Activated naive CD4-positive, alpha-beta T cell treated with anti-CD3 and anti-CD28 coated beads, Interleukin-2, amount 10 ng/mL, durations not matched to agents 7 days and 5 days (primary cell): ENCODE results near the gene EIF3J.
"Not testable (repeated sequence)": the region's sequence is repeated elsewhere in the genome, so short reads cannot be mapped to it uniquely, and the experiment has no call there.

Source experiments
- CTCF ChIA-PET: fragments of 350-600 bp; sonication (Branson Sonifier 250); formaldehyde crosslinking; loops from one replicate; lab custom pipeline; 2021; ENCODE audit warnings: antibody characterized with exemption; lab: Charles Lee
- DNase-seq: peaks from one replicate; pipeline ENCODE4 v3.0.0-alpha.2; 2020
- H3K27ac Mint-ChIP-seq: one replicate; pipeline ENCODE4 v1.8.0; 2021; ENCODE audit warnings: mild to moderate bottlenecking, moderate library complexity, mixed read lengths
- H3K27me3 Mint-ChIP-seq: one replicate; pipeline ENCODE4 v1.8.0; 2021; ENCODE audit warnings: mild to moderate bottlenecking, mixed read lengths
- H3K36me3 Mint-ChIP-seq: one replicate; pipeline ENCODE4 v1.8.0; 2021; ENCODE audit warnings: mixed read lengths
- H3K4me1 Mint-ChIP-seq: one replicate; pipeline ENCODE4 v1.8.0; 2021; ENCODE audit warnings: mixed read lengths
- H3K4me3 Mint-ChIP-seq: one replicate; pipeline ENCODE4 v1.8.0; 2021; ENCODE audit warnings: mild to moderate bottlenecking, moderate library complexity, mixed read lengths
- H3K9me3 Mint-ChIP-seq: one replicate; pipeline ENCODE4 v1.8.0; 2021; ENCODE audit warnings: mixed read lengths

Gene EIF3J

GRCh38 chr15:44550734-44551133 is 13.8 kb downstream of the EIF3J start:
- CTCF ChIA-PET = interaction anchor here (1.0 to 1.1 kb wide), 2 partner anchors 8 to 9 kb away, joined by 3 read pairs; no protein-coding TSS in a partner anchor
- H3K9me3 Mint-ChIP-seq = no peaks in the 10 kb centered on the region
- DNase-seq = no peak
- H3K4me1 Mint-ChIP-seq = peaks cover 32% of the 10 kb centered on the region
- H3K4me3 Mint-ChIP-seq = no peak overlapping the region
- H3K27me3 Mint-ChIP-seq = no peaks in the 10 kb centered on the region
- H3K27ac Mint-ChIP-seq = no peak overlapping the region
- H3K36me3 Mint-ChIP-seq = peaks cover 31% of the 10 kb centered on the region

- CTCF ChIA-PET = interaction anchor here (1.1 to 2.1 kb wide), 2 partner anchors 9 to 18 kb away, joined by 3 to 7 read pairs; partner anchors contain the start of gene EIF3J
- Mint-ChIP-seq H3K9me3 (no peaks in the 10 kb centered on the region), H3K27ac (peak overlapping the region; percentile 79), H3K36me3 (peaks cover 45% of the 10 kb centered on the region), H3K4me1 (peaks cover 27% of the 10 kb centered on the region), H3K27me3 (no peaks in the 10 kb centered on the region), H3K4me3 (no peak overlapping the region)
- DNase-seq = peak; percentile 36
Measured at GRCh38 chr15:44554934-44555723, 18.2 kb downstream of the EIF3J start.

GRCh38 chr15:44560926-44561325 is 24.0 kb downstream of the EIF3J start:
- H3K9me3 Mint-ChIP-seq, CTCF ChIA-PET, DNase-seq, H3K27me3 Mint-ChIP-seq, H3K4me3 Mint-ChIP-seq: not testable (repeated sequence)
- peaks cover 65% of the 10 kb centered on the region for H3K36me3 Mint-ChIP-seq
- peaks cover 22% of the 10 kb centered on the region for H3K4me1 Mint-ChIP-seq
- peak overlapping the region; percentile 82 for H3K27ac Mint-ChIP-seq

- peaks cover 11% of the 10 kb centered on the region for H3K4me1 Mint-ChIP-seq
- H3K9me3 Mint-ChIP-seq = peaks cover 2% of the 10 kb centered on the region
- H3K27me3 Mint-ChIP-seq = no peaks in the 10 kb centered on the region
- H3K27ac Mint-ChIP-seq = no peak overlapping the region
- CTCF ChIA-PET = no interaction called here
- H3K36me3 Mint-ChIP-seq = peaks cover 63% of the 10 kb centered on the region
- H3K4me3 Mint-ChIP-seq = no peak overlapping the region
- no peak for DNase-seq
Measured at GRCh38 chr15:44565387-44566154, 28.6 kb downstream of the EIF3J start.

GRCh38 chr15:44566155-44566540 is 29.2 kb downstream of the EIF3J start:
- Mint-ChIP-seq H3K36me3 (peaks cover 58% of the 10 kb centered on the region), H3K27me3 (no peaks in the 10 kb centered on the region), H3K9me3 (peaks cover 2% of the 10 kb centered on the region), H3K4me1 (peaks cover 5% of the 10 kb centered on the region), H3K4me3 (no peak overlapping the region), H3K27ac (no peak overlapping the region)
- no peak for DNase-seq
- CTCF ChIA-PET = no interaction called here

GRCh38 chr15:44568338-44568737 is 31.4 kb downstream of the EIF3J start:
- H3K4me1 Mint-ChIP-seq = no peaks in the 10 kb centered on the region
- H3K36me3 Mint-ChIP-seq = peaks cover 57% of the 10 kb centered on the region
- CTCF ChIA-PET = no interaction called here
- H3K4me3 Mint-ChIP-seq = no peak overlapping the region
- peaks cover 2% of the 10 kb centered on the region for H3K9me3 Mint-ChIP-seq
- no peak overlapping the region for H3K27ac Mint-ChIP-seq
- no peak for DNase-seq
- H3K27me3 Mint-ChIP-seq = no peaks in the 10 kb centered on the region

- DNase-seq = no peak
- Mint-ChIP-seq H3K36me3 (peaks cover 54% of the 10 kb centered on the region), H3K9me3 (peaks cover 2% of the 10 kb centered on the region), H3K4me3 (no peak overlapping the region), H3K4me1 (no peaks in the 10 kb centered on the region), H3K27me3 (no peaks in the 10 kb centered on the region), H3K27ac (no peak overlapping the region)
- CTCF ChIA-PET = no interaction called here
Measured at GRCh38 chr15:44569316-44569715, 32.4 kb downstream of the EIF3J start.

GRCh38 chr15:44570361-44570760 is 33.4 kb downstream of the EIF3J start:
- DNase-seq = no peak
- Mint-ChIP-seq H3K4me1 (peaks cover 8% of the 10 kb centered on the region), H3K36me3 (peaks cover 53% of the 10 kb centered on the region), H3K4me3 (no peak overlapping the region), H3K27ac (peak overlapping the region; percentile 55), H3K27me3 (no peaks in the 10 kb centered on the region), H3K9me3 (no peaks in the 10 kb centered on the region)
- CTCF ChIA-PET = interaction anchor here (0.9 kb wide), 1 partner anchor 9 kb away, joined by 3 read pairs; no protein-coding TSS in a partner anchor

GRCh38 chr15:44573386-44573785 is 36.4 kb downstream of the EIF3J start:
- peaks cover 32% of the 10 kb centered on the region for H3K36me3 Mint-ChIP-seq
- H3K4me3 Mint-ChIP-seq = no peak overlapping the region
- H3K27ac Mint-ChIP-seq = no peak overlapping the region
- H3K4me1 Mint-ChIP-seq = peaks cover 10% of the 10 kb centered on the region
- H3K9me3 Mint-ChIP-seq = no peaks in the 10 kb centered on the region
- no peak for DNase-seq
- CTCF ChIA-PET = no interaction called here
- no peaks in the 10 kb centered on the region for H3K27me3 Mint-ChIP-seq

- Mint-ChIP-seq H3K4me3 (no peak overlapping the region), H3K27ac (no peak overlapping the region), H3K27me3 (no peaks in the 10 kb centered on the region), H3K9me3 (no peaks in the 10 kb centered on the region), H3K36me3 (peaks cover 30% of the 10 kb centered on the region), H3K4me1 (peaks cover 17% of the 10 kb centered on the region)
- CTCF ChIA-PET = no interaction called here
- DNase-seq = no peak
Measured at GRCh38 chr15:44574734-44575133, 37.8 kb downstream of the EIF3J start.

- no peak overlapping the region for H3K27ac Mint-ChIP-seq
- peaks cover 25% of the 10 kb centered on the region for H3K36me3 Mint-ChIP-seq
- H3K4me3 Mint-ChIP-seq = no peak overlapping the region
- no peaks in the 10 kb centered on the region for H3K27me3 Mint-ChIP-seq
- H3K9me3 Mint-ChIP-seq = no peaks in the 10 kb centered on the region
- H3K4me1 Mint-ChIP-seq = peaks cover 15% of the 10 kb centered on the region
- CTCF ChIA-PET = interaction anchor here (1.0 to 4.7 kb wide), 5 partner anchors 9 to 208 kb away, joined by 3 to 55 read pairs (median 12); partner anchors contain the start of genes SPG11 and TRIM69
- DNase-seq = no peak
Measured at GRCh38 chr15:44580105-44580504, 43.2 kb downstream of the EIF3J start.

GRCh38 chr15:44584162-44584749 is 47.3 kb downstream of the EIF3J start:
- Mint-ChIP-seq H3K9me3 (no peaks in the 10 kb centered on the region), H3K4me1 (peaks cover 4% of the 10 kb centered on the region), H3K4me3 (no peak overlapping the region), H3K27me3 (no peaks in the 10 kb centered on the region), H3K27ac (peak overlapping the region; percentile 50), H3K36me3 (peaks cover 46% of the 10 kb centered on the region)
- peak; percentile 70 for DNase-seq
- CTCF ChIA-PET = interaction anchor here (0.8 to 6.7 kb wide), 11 partner anchors 8 to 453 kb away, joined by 3 to 57 read pairs (median 4); partner anchors contain the start of gene TRIM69

- peaks cover 53% of the 10 kb centered on the region for H3K36me3 Mint-ChIP-seq
- no peak for DNase-seq
- peaks cover 4% of the 10 kb centered on the region for H3K4me1 Mint-ChIP-seq
- no peak overlapping the region for H3K4me3 Mint-ChIP-seq
- no peaks in the 10 kb centered on the region for H3K27me3 Mint-ChIP-seq
- H3K27ac Mint-ChIP-seq = no peak overlapping the region
- CTCF ChIA-PET = interaction anchor here (6.7 kb wide), 1 partner anchor 151 kb away, joined by 57 read pairs; the partner anchor contains the start of gene TRIM69
- no peaks in the 10 kb centered on the region for H3K9me3 Mint-ChIP-seq
Measured at GRCh38 chr15:44585633-44586032, 48.7 kb downstream of the EIF3J start.

GRCh38 chr15:44588541-44588940 is 51.6 kb downstream of the EIF3J start:
- H3K4me3 Mint-ChIP-seq = no peak overlapping the region
- peaks cover 7% of the 10 kb centered on the region for H3K4me1 Mint-ChIP-seq
- H3K27me3 Mint-ChIP-seq = no peaks in the 10 kb centered on the region
- peaks cover 54% of the 10 kb centered on the region for H3K36me3 Mint-ChIP-seq
- DNase-seq = no peak
- no peaks in the 10 kb centered on the region for H3K9me3 Mint-ChIP-seq
- CTCF ChIA-PET = interaction anchor here (0.6 to 6.7 kb wide), 4 partner anchors 9 to 369 kb away, joined by 3 to 57 read pairs (median 14); partner anchors contain the start of gene TRIM69
- H3K27ac Mint-ChIP-seq = no peak overlapping the region
